Activated CD4-positive, alpha-beta T cell treated with anti-CD3 and anti-CD28 coated beads for 48 hours (primary cell): ENCODE results near the gene ABCC9.

Source experiments
- DNase-seq: peaks from one replicate; pipeline ENCODE4 v3.0.0-alpha.2; 2020

Gene ABCC9

GRCh38 chr12:21865846-21866245, 75.4 kb downstream of the ABCC9 start:
- DNase-seq, result no peak

DNA sequence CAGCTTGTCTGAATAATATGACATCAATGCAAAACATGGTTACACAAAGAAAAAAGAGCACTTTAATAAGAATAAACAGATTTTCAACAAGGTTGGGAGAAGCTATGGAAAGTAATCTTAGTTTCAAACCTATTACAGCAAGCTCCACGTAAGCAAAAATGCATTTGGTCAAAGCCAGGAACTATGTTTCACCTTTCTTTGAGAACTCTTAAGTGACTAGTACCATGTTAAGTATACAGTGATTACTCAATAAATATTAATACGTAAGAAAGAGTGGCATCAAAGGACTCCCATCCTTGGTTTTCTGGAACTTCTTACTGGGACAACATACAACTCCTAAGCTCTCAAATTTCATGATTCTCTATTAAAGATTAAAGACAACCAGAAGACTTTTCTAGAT, 80.7 kb downstream of the ABCC9 start:
- no peak for DNase-seq

GRCh38 chr12:21860128-21860527, 81.1 kb downstream of the ABCC9 start:
- DNase-seq, result no peak

DNA sequence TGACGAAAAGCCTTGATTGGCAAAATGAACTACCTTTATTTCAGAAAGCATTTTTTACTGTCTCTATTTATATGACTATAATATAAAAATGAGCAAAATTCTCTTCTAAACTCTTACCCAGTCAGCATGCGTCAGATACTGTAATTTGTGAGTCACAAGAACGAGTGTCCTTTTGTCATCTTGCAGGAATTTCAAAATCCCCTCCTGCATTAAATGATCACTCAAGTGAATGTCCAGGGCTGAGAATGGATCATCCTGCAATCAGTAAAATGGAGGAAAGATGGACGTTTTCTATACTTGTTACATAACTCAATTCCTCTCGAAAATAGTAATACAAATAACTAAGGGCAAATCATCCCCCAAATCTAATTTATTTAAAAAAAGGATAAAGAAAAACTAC, 89.0 kb downstream of the ABCC9 start:
- no peak for DNase-seq

GRCh38 chr12:21851151-21851550, 90.1 kb downstream of the ABCC9 start:
- DNase-seq, result no peak

DNA sequence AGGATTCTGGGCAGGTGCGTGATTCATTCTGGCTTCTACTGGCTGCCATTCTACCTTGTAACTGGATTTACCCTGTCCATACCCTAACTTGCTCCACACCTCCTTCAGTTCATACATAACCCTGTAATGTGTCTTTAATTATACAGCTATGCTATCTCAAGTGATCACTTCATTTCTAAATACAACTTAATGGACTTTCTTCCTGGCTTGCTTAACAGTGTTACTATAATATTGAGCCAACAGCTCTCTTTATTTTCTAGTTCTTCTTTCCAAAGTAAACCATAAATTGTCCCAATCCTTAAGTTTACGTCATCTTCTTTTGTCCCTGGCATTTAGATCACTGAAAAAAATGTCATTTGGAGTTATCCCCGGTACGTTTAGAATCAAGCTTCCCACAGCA, 90.8 kb downstream of the ABCC9 start:
- no peak for DNase-seq

- DNase-seq, result no peak
Observed at GRCh38 chr12:21849878-21850277, 91.3 kb downstream of the ABCC9 start.

DNA sequence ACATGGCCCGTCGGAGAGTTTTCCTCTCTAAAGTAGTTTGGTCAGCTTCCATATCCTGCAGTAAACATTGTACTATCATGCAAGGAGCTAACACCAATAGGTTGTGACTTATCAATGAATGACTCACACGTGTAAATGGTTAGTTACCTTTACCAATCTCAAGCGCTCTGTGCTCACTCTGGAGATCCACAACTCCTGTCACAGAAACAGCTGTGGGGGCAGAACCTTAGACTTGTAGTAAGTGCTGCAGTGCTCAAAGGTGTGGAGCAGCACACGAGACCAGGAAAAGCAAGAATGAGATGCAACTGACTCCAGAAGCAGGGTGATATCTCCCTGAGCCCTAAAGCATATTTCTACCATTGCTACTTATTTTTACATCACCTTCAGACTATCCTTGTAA, 93.0 kb downstream of the ABCC9 start:
- DNase-seq, result no peak

- no peak for DNase-seq
Observed at GRCh38 chr12:21843795-21844194, 97.4 kb downstream of the ABCC9 start.

- no peak for DNase-seq
Observed at GRCh38 chr12:21839776-21840175, 101.5 kb downstream of the ABCC9 start.

- DNase-seq, result no peak
Observed at GRCh38 chr12:21837847-21838246, 103.4 kb downstream of the ABCC9 start.

DNA sequence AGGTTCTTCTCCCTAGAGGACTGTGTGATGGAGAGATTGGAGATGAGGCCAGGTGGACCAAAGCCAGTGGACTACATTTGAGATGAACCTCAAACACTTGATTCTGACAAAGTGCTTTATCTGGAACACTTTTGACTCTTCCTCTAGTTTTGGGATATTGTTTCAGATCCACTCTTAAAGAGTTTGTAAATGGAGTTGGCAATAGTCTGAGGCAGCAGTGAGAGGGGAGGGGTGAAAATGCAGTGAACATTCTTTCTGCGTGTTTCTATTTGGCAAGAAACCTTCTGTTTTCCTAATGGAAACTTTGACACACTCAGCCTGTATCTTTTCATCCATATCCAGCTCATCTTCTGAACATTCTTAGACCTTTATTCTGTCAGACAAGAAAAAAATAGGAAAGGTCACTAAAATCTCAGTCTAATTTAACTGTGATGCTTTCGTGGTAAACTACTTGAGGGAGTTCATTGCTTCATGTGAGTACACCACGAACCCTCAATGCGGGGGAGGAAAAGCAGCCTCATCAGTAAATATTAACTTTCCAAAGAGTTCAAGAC, 109.4 kb downstream of the ABCC9 start:
- no peak for DNase-seq

DNA sequence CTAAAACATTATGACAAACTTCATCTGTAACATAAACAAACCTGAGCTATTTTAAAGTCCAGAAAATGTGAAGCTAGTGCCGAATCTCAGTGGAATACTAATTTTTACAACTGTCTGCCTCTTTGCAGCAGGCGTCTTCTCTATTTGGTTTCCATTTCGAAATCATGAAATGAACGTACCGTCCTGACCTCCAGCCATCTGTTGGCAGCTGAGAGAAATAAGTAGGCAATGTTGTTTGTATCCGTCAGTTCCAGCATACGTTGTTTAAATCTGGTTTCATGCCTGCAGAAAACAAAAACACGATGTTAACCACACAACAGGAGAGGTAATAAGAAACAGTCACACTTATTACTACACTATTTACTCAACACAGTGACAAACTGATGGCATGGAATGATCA, 112.4 kb downstream of the ABCC9 start:
- DNase-seq, result no peak

GRCh38 chr12:21828136-21828775, 113.0 kb downstream of the ABCC9 start:
- no peak for DNase-seq

GRCh38 chr12:21827083-21827482, 114.1 kb downstream of the ABCC9 start:
- DNase-seq, result no peak

GRCh38 chr12:21826618-21826910, 114.7 kb downstream of the ABCC9 start:
- DNase-seq, result no peak

DNA sequence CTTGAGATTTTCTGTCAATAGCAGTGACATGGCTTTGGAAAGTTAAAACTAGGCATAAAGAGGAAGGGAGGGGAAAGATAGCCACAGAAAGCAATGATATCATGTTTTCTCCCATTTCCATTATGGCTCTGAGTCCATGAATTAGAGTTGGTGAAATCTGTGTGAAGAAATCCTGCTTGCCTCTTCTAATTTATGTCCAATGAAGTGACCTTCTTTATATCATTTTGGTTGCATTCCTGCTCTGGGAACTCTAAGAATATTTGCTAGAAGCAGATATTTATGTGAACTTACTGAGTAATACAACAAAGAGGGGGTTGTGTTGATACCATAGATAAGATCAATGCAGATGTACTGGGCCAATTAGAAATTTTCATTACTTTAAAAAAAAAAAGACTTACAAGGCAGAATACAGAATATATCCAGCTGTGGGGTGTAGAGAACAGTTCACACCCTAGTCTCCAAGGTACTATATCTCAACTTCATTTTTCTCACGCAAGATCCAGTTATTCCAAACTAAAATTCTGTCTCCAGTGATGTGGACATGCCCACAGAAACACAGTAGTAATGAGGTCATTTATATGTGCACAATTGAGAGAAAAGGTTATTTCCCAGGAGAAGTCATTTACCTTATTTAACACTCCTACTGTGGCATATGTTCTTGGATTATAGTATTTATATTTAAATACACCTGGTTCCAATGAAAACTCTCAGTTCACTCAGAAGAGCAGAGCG, 115.2 kb downstream of the ABCC9 start:
- no peak for DNase-seq

DNA sequence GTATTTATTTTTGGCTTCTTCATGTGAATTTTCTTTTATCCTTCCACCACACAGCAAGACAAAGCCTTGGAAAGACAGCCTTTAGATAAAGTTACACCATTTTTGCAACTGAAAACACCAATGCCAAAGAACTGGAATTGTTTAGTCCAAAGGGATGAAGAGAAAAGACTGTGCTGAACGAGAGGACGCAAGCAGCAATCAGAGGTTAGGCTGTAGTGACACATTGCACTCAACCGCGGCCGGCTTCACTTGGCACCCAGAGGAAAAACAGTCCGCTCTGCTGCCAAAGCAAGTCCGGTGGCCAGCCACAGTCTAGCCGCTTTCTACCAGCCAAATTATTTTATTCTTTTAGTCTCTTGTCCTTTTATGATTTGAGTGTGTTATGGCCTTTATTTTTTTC, 117.6 kb downstream of the ABCC9 start:
- DNase-seq, result no peak

DNA sequence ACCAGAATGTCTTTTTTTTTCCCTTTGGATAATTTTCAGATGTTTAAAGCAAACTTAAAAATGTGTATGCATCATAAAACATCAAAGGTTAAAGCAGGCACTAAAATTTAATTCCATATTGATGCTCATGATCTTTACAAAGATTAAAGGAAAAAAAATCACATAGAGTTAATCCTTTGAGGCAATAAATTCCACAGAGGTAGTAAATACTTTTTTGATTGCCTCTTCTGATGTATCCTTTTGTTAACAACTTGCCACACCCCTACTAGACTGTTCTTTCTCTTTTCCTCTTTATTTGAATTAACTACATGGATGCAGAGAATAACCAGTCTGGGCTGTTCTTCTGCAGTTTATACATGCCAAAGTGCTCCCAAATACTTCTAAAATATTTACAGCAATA, 121.5 kb downstream of the ABCC9 start:
- no peak for DNase-seq

DNA sequence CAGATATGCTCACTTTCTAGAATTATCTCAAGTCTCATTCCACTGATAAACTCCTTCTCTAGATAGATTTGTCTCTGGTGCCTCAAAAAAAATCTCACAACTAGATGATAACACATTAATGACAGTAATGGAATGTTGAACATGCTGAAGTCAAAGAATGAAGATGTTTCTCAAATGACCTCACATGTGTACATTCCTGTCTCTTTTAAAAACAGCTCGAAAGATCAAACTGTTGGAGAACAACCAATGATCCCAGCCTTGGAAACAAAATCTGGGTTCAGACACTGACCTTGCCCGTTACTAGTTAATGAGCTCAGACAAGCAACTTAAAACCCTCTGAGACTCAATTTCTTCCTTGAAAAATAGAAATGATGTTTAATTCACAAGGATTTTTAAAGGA, 122.0 kb downstream of the ABCC9 start:
- DNase-seq, result no peak

GRCh38 chr12:21818627-21819026, 122.6 kb downstream of the ABCC9 start:
- no peak for DNase-seq

DNA sequence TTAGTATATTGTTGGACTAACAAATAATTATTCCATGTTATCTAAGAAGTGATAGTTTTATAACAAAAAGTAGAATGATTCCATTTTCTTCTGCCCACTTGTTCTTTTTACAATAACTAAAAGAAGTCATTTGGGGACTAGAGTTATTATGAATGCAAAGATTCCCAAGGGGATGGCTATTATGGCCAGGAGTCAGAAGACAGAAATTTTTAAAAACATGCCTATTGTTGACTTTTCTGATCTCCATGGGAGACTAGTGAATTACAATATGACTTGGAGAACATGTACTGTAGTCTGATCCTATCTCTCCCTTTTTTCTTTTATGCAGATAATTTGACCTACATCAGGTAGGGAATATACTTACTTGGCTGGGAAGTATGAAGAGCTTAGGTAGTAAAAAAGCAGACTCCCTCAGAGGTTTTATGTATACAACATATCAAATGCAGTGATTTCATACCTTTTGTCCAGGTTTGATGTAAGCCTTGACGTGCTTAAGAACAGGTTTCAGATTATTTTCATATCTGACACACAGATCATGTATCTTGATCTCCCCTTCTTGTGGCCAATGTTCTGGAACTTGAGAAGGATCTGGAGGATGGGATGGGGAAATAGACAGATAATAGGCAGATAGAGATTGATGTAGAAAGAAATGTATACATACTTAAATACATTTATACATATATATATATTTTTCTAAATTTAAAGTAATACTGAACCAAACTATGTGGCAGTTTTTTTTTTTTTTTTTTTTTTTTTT, 125.7 kb downstream of the ABCC9 start:
- DNase-seq, result no peak

DNA sequence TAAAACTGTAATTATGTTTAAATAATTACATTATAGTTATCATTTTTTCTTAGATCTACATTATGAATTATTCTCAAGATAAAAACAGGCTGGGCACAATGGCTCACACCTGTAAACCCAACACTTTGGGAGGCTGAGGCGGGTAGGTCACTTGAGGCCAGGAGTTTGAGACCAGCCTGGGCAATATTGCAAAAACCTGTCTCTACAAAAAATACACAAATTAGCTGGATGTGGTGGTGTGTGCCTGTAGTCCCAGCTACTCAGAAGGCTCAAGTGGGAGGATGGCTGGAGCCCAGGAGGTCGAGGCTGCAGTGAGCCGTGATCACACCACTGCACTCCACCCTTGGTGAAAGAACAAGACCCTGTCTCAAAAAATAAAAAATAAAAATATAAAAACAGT, 126.4 kb downstream of the ABCC9 start:
- DNase-seq, result no peak

GRCh38 chr12:21814327-21814726, 126.9 kb downstream of the ABCC9 start:
- no peak for DNase-seq
